Testis (tissue), 3 donors: ENCODE data around the gene AOX1. TPM values are rescaled to one million over a fixed set of nuclear protein-coding genes. Genes with fewer than 3 reads are reported as not detected.

Experiments used
- DNase-seq: peaks from one replicate; pipeline ENCODE4 v3.0.0-alpha.2; 2019
- H3K27ac ChIP-seq, 2 donors: fragments of 200-600 bp; sonication (generic); one replicate each; pipeline ENCODE4 v1.5.1; 2019
- H3K27me3 ChIP-seq: fragments of 200-600 bp; sonication (generic); one replicate; pipeline ENCODE4 v1.5.1; 2019
- H3K36me3 ChIP-seq: fragments of 200-600 bp; sonication (generic); one replicate; pipeline ENCODE4 v1.5.1; 2017; ENCODE audit warnings: low read depth; ENCODE audit errors: missing control alignments
- H3K4me1 ChIP-seq: fragments of 200-600 bp; sonication (generic); one replicate; pipeline ENCODE4 v1.5.1; 2019
- H3K4me3 ChIP-seq, 2 donors: fragments of 200-600 bp; sonication (generic); one replicate each; pipeline ENCODE4 v1.5.1; 2017 to 2019
- H3K9me3 ChIP-seq: fragments of 200-600 bp; sonication (generic); one replicate; pipeline ENCODE4 v1.5.1; 2017
- CTCF ChIP-seq, 3 experiments: fragments of 450-650 bp in 2 of 3; fragments of 200-600 bp in 1 of 3; sonication (generic) in 1 of 3; IDR thresholded peaks; one replicate each; pipeline ENCODE4 v1.5.1; 2016 to 2019; ENCODE audit warnings: antibody characterized with exemption in 3 of 3, mild to moderate bottlenecking in 2 of 3, moderate library complexity in 1 of 3
- POLR2A ChIP-seq: fragments of 450-650 bp; IDR thresholded peaks from one replicate; pipeline ENCODE4 v1.6.1; 2017; ENCODE audit warnings: antibody characterized with exemption, mild to moderate bottlenecking, moderate library complexity
- WGBS, 2 donors: methylation state at CpG; one replicate each; pipeline ENCODE4 v1.1.5; 2018; 5-methylcytosine and 5-hydroxymethylcytosine counted together
- intact Hi-C: fragments of 100-400 bp; cut with DNase I; formaldehyde crosslinking; loops from one replicate; pipeline ENCODE4 v1.15.1; 2023; ENCODE audit warnings: low total_unique reads
- polyA plus RNA-seq: library from polyadenylated mRNA; stranded (reverse); fragments of 350-450 nt; fragmentation: Illumina TruSeq; extraction: RNeasy Lipid Tissue Mini Kit (QIAGEN cat#74804); gene quantifications from one replicate; pipeline ENCODE4 v1.2.3, GENCODE V29; 2014; ENCODE audit warnings: low read depth, low replicate concordance; ENCODE audit not compliant: insufficient read depth
- total RNA-seq, 2 donors: library from RNA; depleted of rRNA; stranded (reverse); fragments of >200 nt; gene quantifications; one replicate each; pipeline ENCODE4 v1.2.3, GENCODE V29; 2016

Gene AOX1
- total and polyA plus RNA-seq, 3 donors from 2014 or later: 28.7 to 34.1 (median 29.4) TPM

DNA sequence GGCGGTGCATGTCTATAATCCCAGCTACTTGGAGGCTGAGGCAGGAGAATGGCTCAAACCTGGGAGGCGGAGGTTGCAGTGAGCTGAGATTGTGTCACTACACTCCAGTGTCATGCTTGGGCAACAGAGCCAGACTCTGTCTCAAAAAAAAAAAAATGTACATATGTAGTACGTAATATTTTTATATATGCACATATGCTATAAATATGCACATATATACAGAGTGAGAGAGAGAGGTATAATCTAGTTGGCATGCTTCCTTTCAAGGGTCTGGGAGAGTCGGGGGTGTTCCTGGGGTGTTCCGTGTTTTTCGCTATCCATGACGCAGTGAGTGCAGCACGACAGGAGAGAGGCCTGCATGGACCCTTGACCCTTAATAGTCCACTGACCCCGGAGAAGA, 83.5 kb downstream of the AOX1 start:
- no peak overlapping the region for H3K27ac ChIP-seq
- H3K27me3 ChIP-seq: no peaks in the 10 kb centered on the region
- no peak for TF ChIP-seq POLR2A
- no peak for TF ChIP-seq CTCF (IDR thresholded peaks at IDR 0.05)
- H3K36me3 ChIP-seq: no peaks in the 10 kb centered on the region
- intact Hi-C loops: no loop called here
- 84 to 86% methylated on average over 9 of the region's 9 CpGs for WGBS, 2 donors
- H3K9me3 ChIP-seq: no peaks in the 10 kb centered on the region
- H3K4me1 ChIP-seq: no peaks in the 10 kb centered on the region
- no peak overlapping the region for H3K4me3 ChIP-seq
- no peak for DNase-seq

DNA sequence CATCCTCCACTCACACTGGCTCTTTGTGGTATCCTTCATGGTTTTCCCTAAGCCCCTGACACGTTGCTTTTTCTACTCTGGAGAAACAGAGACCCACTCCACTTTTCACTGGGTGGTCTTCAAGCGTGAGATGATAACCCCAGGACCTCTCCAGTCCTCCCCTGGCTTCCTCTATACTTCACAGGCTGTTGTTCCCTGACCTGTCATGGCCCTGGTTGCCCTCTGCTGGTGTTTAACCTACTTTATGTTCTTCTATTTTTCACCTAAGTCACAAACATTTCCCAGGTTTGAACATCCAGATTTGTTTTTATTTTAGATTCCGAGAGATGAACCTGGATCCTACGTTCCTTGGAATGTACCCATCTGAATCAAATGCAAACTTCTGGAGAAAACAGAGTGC, 84.5 kb downstream of the AOX1 start:
- intact Hi-C loops: no loop called here
- WGBS, 2 donors: 49 to 60% methylated on average over 4 of the region's 4 CpGs

DNA sequence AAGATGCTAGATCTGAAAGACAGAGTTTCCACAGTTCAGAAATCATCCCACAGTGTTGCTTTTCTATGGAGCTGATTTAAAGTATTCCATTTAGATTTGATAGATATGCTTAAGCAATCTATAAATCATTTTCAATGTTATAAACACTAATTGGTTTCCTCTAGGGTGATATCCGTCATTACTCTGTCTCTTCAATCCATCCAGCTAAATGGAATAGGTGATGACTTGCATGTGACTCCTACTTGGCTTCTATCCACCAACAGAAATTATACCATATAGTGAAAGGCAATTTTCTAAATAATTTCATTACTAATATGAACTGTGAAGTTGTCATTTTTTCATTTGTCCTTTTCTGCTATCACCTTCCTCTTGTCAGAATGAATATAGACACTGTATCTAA, 84.9 kb downstream of the AOX1 start:
- H3K27ac ChIP-seq: no peak overlapping the region
- intact Hi-C loops: no loop called here
- TF ChIP-seq POLR2A: no peak
- H3K36me3 ChIP-seq: no peaks in the 10 kb centered on the region
- no peak overlapping the region for H3K4me3 ChIP-seq
- no peaks in the 10 kb centered on the region for H3K27me3 ChIP-seq
- no peaks in the 10 kb centered on the region for H3K4me1 ChIP-seq
- no peak for DNase-seq
- H3K9me3 ChIP-seq: no peaks in the 10 kb centered on the region
- 89% methylated on average over 1 of the region's 1 CpG for WGBS, 2 donors

More for the DNA sequence above, 84.5 kb downstream of the AOX1 start:
- H3K27ac ChIP-seq: no peak overlapping the region
- H3K9me3 ChIP-seq: no peaks in the 10 kb centered on the region
- no peak for TF ChIP-seq CTCF (IDR thresholded peaks at IDR 0.05)
- TF ChIP-seq POLR2A: no peak
- no peaks in the 10 kb centered on the region for H3K27me3 ChIP-seq
- no peak for DNase-seq
- no peaks in the 10 kb centered on the region for H3K36me3 ChIP-seq
- no peak overlapping the region for H3K4me3 ChIP-seq
- H3K4me1 ChIP-seq: no peaks in the 10 kb centered on the region

DNA sequence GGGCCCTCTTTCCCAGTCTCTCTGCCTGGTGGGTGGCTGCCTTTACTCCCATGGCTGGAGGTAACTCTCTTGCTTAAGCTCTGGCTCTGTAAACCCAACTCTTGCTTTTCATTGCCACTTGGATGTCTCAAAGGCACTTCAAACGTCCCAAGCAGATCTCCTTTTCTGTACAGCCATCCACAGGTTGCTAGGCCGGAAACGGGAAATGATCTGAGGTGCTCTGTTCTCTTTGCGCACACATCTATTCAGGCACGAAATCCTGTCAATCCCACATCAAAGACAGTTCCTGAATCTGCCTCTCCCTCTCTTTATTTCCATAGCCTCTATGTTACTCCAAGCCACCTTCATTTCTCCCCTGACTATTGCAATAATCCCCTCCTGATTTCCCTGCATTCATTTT, 87.4 kb downstream of the AOX1 start:
- TF ChIP-seq POLR2A: no peak
- TF ChIP-seq CTCF (IDR thresholded peaks at IDR 0.05): no peak
- DNase-seq: no peak
- Histone ChIP-seq H3K4me1 (no peaks in the 10 kb centered on the region), H3K4me3 (no peak overlapping the region), H3K36me3 (no peaks in the 10 kb centered on the region), H3K9me3 (no peaks in the 10 kb centered on the region), H3K27ac (no peak overlapping the region), H3K27me3 (no peaks in the 10 kb centered on the region)
- intact Hi-C loops: no loop called here
- 88 to 91% methylated on average over 5 of the region's 5 CpGs for WGBS, 2 donors

DNA sequence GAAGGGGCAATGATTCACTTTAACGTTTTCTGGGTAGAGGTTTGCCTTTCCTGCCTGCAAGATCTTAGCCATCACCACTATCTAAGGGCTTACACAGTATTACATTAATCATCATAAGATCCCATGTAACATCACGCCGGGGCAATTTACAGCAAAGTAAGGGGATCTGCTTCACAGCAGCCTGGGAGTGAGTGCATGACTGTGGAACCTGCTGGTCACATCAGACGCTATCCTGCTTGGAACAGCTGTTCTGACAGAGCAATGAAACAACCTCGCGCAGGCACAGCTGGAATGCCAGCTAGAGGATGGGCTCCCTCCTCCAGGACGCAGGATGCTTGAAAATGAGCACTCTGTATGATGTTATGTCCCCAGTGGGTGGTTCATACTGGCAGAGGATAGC, 89.0 kb downstream of the AOX1 start:
- intact Hi-C loops: no loop called here
- no peak overlapping the region for H3K27ac ChIP-seq
- no peaks in the 10 kb centered on the region for H3K9me3 ChIP-seq
- no peak for DNase-seq
- peaks cover 3% of the 10 kb centered on the region for H3K4me1 ChIP-seq
- no peaks in the 10 kb centered on the region for H3K36me3 ChIP-seq
- H3K27me3 ChIP-seq: no peaks in the 10 kb centered on the region
- TF ChIP-seq CTCF (IDR thresholded peaks at IDR 0.05) (no peak), POLR2A (no peak)
- H3K4me3 ChIP-seq: no peak overlapping the region
- 72 to 75% methylated on average over 7 of the region's 7 CpGs for WGBS, 2 donors
